ENCODE results near the gene IFI27L1. TPM values are rescaled to one million over a fixed set of nuclear protein-coding genes. Genes with fewer than 3 reads are reported as not detected.
"Not testable (repeated sequence)": the region's sequence is repeated elsewhere in the genome, so short reads cannot be mapped to it uniquely, and the experiment has no call there.

The IFI27L1 gene
- total RNA-seq, 2 donors from 2014 or later = 11.1 to 138 TPM

GRCh38 chr14:94062344-94062940 lies 18.7 kb upstream of the IFI27L1 start:
- DNase-seq (ENCODE audit: low spot score) = no peak
- H3K4me3 ChIP-seq = no peak overlapping the region
- intact Hi-C loops (cut with DNase I) = no loop called here
- peaks cover 0 to 8% of the 10 kb centered on the region in 2 donors for H3K36me3 ChIP-seq
- no peaks in the 10 kb centered on the region for H3K9me3 ChIP-seq
- no peaks in the 10 kb centered on the region for H3K27me3 ChIP-seq (replicated peaks; ENCODE audit: insufficient read depth)
- TF ChIP-seq CTCF (IDR thresholded peaks at IDR 0.05) = no peak
- no peak for TF ChIP-seq POLR2AphosphoS5 (IDR thresholded peaks at IDR 0.05)
- TF ChIP-seq POLR2A (IDR thresholded peaks at IDR 0.05) = no peak
- WGBS = 84% methylated on average over 9 of the region's 9 CpGs
- peaks cover 2% of the 10 kb centered on the region for H3K4me1 ChIP-seq (replicated peaks)
- H3K27ac ChIP-seq = no peak overlapping the region

- Histone ChIP-seq H3K9me3 (no peaks in the 10 kb centered on the region), H3K27me3 (replicated peaks; ENCODE audit: insufficient read depth) (no peaks in the 10 kb centered on the region), H3K4me3 (no peak overlapping the region), H3K4me1 (replicated peaks) (peaks cover 2% of the 10 kb centered on the region), H3K27ac (no peak overlapping the region), H3K36me3 (no peaks in the 10 kb centered on the region)
- intact Hi-C loops (cut with DNase I) = no loop called here
- no peak for DNase-seq (ENCODE audit: low spot score)
- TF ChIP-seq CTCF (IDR thresholded peaks at IDR 0.05) (no peak), POLR2A (IDR thresholded peaks at IDR 0.05) (no peak), POLR2AphosphoS5 (IDR thresholded peaks at IDR 0.05) (no peak)
- WGBS = 54% methylated on average over 8 of the region's 8 CpGs
These were observed 14.9 kb upstream of the IFI27L1 start for GRCh38 chr14:94066089-94066676.

GRCh38 chr14:94072076-94072475 lies 9.0 kb upstream of the IFI27L1 start:
- DNase-seq (ENCODE audit: low spot score) = not testable (repeated sequence)
- 98% methylated on average over 3 of the region's 3 CpGs for WGBS

GRCh38 chr14:94074534-94074933 lies 6.6 kb upstream of the IFI27L1 start:
- Histone ChIP-seq H3K27me3 (replicated peaks; ENCODE audit: insufficient read depth) (no peaks in the 10 kb centered on the region), H3K4me1 (replicated peaks) (peaks cover 16% of the 10 kb centered on the region), H3K36me3 (no peaks in the 10 kb centered on the region), H3K27ac (no peak overlapping the region), H3K9me3 (no peaks in the 10 kb centered on the region), H3K4me3 (no peak overlapping the region)
- TF ChIP-seq POLR2A (IDR thresholded peaks at IDR 0.05) (no peak), CTCF (IDR thresholded peaks at IDR 0.05) (no peak), POLR2AphosphoS5 (IDR thresholded peaks at IDR 0.05) (no peak)
- DNase-seq (ENCODE audit: low spot score) = no peak
- 94% methylated on average over 3 of the region's 3 CpGs for WGBS
- intact Hi-C loops (cut with DNase I) = no loop called here

More at GRCh38 chr14:94072076-94072475, 9.0 kb upstream of the IFI27L1 start:
- H3K36me3 ChIP-seq; H3K9me3 ChIP-seq; H3K4me3 ChIP-seq; H3K27ac ChIP-seq; H3K4me1 ChIP-seq (replicated peaks); H3K27me3 ChIP-seq (replicated peaks; ENCODE audit: insufficient read depth); intact Hi-C loops (cut with DNase I): not testable (repeated sequence)

GRCh38 chr14:94075008-94075407 lies 6.1 kb upstream of the IFI27L1 start:
- Histone ChIP-seq H3K36me3 (no peaks in the 10 kb centered on the region), H3K27me3 (replicated peaks; ENCODE audit: insufficient read depth) (no peaks in the 10 kb centered on the region), H3K4me3 (no peak overlapping the region), H3K27ac (no peak overlapping the region), H3K4me1 (replicated peaks) (peaks cover 16% of the 10 kb centered on the region), H3K9me3 (no peaks in the 10 kb centered on the region)
- WGBS = 97% methylated on average over 2 of the region's 2 CpGs
- DNase-seq (ENCODE audit: low spot score) = no peak
- no peak for TF ChIP-seq POLR2AphosphoS5 (IDR thresholded peaks at IDR 0.05)
- TF ChIP-seq CTCF (IDR thresholded peaks at IDR 0.05) = no peak
- intact Hi-C loops (cut with DNase I) = no loop called here
